GM19351 (cell line): ENCODE data around the gene RASAL3.

Experiments used
- ATAC-seq: cut with Tn5 transposase; IDR thresholded peaks from one replicate; pipeline ENCODE4 v1.9.1; 2021; ENCODE audit warnings: mild to moderate bottlenecking, moderate library complexity; ENCODE audit not compliant: unreplicated experiment

Gene RASAL3

DNA sequence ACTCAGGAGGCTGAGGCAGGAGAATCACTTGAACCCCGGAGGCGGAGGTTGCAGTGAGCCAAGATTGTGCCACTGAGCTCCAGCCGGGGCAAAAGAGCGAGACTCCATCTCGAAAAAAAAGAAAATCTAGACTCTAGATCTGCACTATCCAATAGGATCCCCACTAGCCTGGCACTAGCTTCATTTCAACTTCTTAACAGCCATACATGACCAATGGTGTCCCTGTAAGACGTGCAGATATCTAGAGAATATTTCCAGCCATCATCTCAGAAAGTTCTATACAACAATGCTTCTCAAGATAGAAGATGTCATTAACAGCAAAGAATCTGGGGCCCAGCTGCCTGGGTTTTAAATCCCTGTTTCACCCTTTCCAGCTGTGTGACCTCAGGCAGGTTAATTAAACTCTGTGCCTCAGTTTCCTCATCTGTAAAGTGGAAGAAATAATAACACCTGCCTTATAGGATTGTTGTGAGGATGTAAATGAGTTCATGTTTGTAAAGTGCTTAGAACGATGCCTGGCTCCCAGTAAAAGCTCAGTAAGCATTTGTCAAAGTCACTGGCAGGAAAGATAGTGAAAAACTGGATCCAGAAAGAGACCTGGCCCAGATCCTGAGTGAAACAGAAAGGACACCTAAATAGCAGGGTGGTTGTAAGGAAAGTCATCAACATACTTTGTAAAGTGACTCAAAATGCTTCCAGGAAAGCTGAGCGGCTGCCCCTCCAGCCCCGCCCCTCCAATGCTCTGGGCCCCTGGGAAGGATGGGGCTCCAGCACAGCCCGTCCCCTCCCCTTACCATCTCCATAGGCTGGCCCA, 28.1 kb downstream of the RASAL3 start:
- no peak for ATAC-seq

DNA sequence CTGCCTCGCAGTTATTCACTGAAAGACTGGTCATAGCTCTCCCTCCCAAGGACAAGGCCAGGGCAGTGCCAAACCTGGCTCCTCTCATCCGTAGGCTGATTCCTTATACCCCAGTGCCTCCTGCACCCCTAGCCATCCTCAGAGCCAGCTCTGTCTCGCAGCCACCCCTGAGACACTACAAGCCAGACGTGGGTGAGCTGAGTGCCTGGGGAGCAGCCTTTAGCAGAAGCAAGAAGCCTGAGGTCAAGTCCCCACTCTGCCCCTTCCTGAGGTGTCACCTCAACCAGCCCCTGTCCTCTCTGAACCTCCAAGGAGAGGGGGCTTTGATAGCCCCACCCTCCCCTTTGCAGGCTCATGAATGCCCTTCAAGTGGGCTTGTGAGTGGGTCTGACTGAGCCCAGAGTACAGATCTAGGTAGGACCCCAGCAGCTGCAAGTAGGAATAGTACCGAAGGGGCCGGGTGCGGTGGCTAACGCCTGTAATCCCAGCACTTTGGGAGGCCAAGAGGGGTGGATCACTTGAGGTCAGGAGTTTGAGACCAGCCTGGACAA, 30.8 kb downstream of the RASAL3 start:
- no peak for ATAC-seq

DNA sequence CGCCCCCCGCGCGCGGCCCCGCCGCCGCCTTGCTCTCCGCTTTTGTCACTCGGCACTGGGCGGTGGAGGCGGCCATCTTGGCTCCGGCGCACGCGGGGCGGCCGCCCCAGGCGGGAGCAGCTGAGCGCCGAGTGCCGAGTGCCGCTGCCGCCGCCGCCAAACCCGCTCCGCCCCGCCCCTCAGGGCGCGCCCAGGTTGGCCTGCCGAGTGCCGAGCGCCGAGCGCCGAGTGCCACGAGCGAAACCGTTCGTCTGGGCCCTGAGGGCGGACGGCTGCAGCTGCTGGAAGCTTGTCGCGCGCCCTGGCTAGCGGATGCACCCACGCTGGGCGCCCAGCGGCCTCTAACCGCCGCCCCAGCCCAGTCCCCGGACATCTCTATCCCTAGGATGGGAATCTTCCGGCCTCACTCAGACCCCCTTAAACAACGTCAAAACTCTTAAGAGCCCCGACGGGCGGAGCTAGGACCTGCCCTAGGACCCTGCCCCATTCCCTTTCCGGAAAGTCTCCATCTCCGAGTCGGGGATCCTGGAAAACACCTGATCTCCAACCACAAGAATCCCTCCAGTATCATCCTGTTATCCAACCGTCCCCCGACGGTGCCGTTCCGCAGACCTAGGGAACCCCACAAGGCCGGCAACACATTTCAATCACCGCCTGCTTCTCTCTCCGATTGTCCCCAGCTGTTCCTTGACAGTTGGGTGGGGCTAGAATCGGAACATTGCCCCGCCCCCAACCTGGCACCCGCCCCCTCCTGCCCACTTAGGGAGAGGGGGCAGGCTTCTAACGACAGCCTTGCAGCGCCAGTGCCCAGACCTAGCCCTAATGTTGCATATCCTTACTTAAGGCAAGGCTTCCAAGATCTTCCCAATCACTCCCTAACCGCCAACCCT, 31.5 kb downstream of the RASAL3 start:
- ATAC-seq = peak; percentile 83

- peak; percentile 9 for ATAC-seq
Measured at GRCh38 chr19:15432018-15432494, 32.3 kb downstream of the RASAL3 start.

GRCh38 chr19:15431396-15432017, 32.8 kb downstream of the RASAL3 start:
- ATAC-seq = no peak

- no peak for ATAC-seq
Measured at GRCh38 chr19:15430526-15431120, 33.7 kb downstream of the RASAL3 start.

- no peak for ATAC-seq
Measured at GRCh38 chr19:15429825-15430467, 34.4 kb downstream of the RASAL3 start.

DNA sequence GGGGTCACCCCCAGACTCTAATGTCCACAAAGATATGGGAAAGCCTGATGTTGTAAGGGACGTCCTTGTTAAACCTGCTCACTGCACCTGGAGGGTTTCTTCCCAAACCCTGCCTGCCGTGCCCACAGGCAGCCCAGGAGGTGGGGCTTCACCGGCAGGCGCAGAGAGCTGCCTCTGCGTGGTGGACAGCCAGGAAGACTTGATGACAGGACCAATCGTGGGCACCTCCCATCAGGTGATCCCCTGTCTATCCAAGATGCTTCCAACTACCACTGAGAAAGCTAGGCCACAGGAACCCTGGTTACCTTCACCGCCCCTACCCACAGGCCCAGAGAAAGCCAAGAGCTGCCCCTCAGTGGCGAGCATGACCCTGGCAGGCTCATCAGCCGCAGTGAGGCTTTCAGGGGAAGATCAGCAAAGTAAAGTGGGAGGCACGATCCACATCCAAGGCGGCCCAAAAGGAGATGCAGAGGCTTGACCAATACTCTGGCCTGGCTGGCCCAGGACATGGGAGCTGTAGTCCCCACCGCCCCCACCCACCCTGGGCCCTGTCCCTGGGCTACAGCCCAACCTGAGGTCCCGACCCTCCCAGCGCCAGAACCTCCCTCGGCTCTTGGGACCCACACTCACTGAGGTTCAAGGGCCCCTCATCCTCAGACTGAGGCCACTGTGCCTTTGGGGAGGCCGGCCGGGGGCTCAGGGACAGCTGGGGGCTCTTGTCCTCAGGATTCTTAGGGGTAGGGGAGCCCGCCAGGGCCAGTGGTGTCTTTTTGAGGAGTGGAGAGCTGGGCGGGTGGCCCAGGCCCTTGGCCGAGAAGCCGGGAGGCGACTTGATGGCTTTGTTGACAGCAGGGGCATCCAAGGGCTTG, 35.2 kb downstream of the RASAL3 start:
- no peak for ATAC-seq

GRCh38 chr19:15427991-15428471, 36.3 kb downstream of the RASAL3 start:
- no peak for ATAC-seq

DNA sequence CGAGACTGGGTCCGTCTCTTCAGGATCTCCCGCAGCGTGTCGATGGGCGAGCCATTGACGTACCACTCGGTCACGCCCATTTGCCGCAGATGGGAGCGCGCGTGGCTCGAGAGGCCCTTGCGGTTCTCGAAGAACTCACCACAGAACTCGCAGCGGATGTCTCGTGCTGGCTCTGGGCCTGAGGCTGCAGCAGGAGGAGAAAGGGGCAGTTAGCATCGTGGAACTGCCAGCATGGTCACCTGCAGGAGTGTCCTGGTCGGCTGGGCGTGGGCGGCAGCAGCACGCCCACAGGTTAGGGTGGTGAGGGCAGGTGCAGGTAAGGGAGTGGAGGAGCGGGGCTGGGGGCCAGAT, 37.0 kb downstream of the RASAL3 start:
- ATAC-seq = no peak

GRCh38 chr19:15426485-15427349, 37.6 kb downstream of the RASAL3 start:
- no peak for ATAC-seq

DNA sequence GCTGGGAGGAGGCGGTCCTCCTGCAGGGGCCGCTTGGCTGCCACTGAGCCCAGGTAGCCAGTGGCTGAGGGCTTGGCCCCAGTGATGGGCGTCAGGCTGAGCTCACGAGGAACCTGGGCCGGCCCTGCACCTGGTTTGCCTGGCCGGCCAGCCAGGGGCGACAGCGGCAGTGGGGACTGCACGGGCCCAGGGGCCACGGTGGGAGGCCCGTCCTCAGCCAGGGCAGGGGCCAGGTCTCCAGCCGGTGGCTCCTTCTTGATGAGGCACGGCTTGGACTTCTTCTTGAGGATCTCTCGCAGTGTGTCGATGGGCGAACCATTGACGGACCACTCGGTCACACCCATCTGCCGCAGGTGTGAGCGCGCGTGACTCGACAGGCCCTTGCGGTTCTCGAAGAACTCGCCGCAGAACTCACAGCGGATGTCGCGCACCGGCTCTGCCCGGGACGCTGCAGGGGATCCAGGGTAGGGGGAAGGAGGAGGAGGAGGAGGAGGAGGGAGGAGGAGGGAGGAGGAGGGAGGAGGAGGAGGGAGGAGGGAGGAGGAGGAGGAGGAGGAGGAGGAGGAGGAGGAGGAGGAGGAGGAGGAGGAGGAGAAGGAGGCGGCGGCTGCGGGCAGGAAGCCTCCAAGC, 38.9 kb downstream of the RASAL3 start:
- ATAC-seq = no peak

- no peak for ATAC-seq
Measured at GRCh38 chr19:15424692-15425272, 39.6 kb downstream of the RASAL3 start.

DNA sequence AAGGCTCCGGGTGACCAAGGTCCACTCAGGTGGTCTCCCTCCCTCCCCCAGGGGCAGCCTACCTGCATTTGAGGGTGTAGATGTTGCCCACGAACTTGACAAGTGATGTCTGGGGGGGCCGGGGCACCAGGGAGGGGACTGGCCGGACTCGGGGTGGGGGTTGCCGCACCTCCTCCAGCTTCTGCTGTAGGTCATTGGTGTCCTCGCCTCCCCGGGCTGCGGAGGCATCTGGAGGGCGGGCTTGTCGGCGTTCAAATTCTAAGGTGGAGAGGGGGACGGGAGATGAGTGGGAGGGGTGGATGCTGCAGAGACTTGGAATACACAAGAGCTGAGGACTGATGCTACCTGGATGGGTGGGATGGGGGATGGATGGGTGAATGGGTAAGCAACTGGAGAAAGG, 40.2 kb downstream of the RASAL3 start:
- no peak for ATAC-seq

DNA sequence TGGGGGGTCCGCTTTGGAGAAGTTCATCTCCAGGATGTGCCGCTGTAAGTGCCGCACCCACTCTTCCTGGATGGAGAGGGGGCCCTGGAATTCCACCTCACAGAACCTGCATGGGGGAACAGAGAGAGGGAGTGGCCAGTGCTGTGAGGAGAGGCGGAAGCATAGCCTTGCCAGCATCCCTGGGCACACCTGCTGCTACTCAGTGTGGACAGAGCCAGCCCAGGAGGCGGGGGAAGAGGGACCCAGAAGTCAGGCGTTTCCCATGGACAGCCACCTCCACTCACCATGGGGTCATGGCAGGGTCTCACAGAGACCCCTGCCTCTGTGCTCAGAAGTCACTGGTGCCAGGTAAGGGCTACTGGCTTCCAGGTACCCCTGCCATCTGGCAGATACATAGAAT, 41.2 kb downstream of the RASAL3 start:
- no peak for ATAC-seq

GRCh38 chr19:15422296-15423075, 41.9 kb downstream of the RASAL3 start:
- ATAC-seq = no peak
